ENCODE measurements around the gene KCNC1. TPM values are rescaled to one million over a fixed set of nuclear protein-coding genes. Genes with fewer than 3 reads are reported as not detected.

KCNC1 gene
- total RNA-seq, 1 donor from 2014 or later = 0.21 TPM

GRCh38 chr11:17793642-17794170 is 59.1 kb downstream of the KCNC1 start:
- DNase-seq = no peak

GRCh38 chr11:17794981-17795380 is 60.4 kb downstream of the KCNC1 start:
- DNase-seq = no peak

- DNase-seq = no peak
These were observed 61.6 kb downstream of the KCNC1 start for GRCh38 chr11:17796154-17796553.

GRCh38 chr11:17798253-17798652 is 63.7 kb downstream of the KCNC1 start:
- DNase-seq = peak; percentile 61

- no peak for DNase-seq
These were observed 64.1 kb downstream of the KCNC1 start for GRCh38 chr11:17798716-17799115.

- DNase-seq = no peak
These were observed 64.6 kb downstream of the KCNC1 start for GRCh38 chr11:17799147-17799546.

- no peak for DNase-seq
These were observed 66.6 kb downstream of the KCNC1 start for GRCh38 chr11:17801166-17801565.

GRCh38 chr11:17802491-17802890 is 67.9 kb downstream of the KCNC1 start:
- no peak for DNase-seq

GRCh38 chr11:17803754-17804334 is 69.3 kb downstream of the KCNC1 start:
- DNase-seq = no peak

GRCh38 chr11:17805043-17805442 is 70.5 kb downstream of the KCNC1 start:
- no peak for DNase-seq

- no peak for DNase-seq
These were observed 71.3 kb downstream of the KCNC1 start for GRCh38 chr11:17805873-17806272.

GRCh38 chr11:17807034-17807433 is 72.5 kb downstream of the KCNC1 start:
- DNase-seq = no peak

- no peak for DNase-seq
These were observed 75.5 kb downstream of the KCNC1 start for GRCh38 chr11:17810041-17810440.

- DNase-seq = peak; percentile 46
These were observed 76.2 kb downstream of the KCNC1 start for GRCh38 chr11:17810746-17811145.

- no peak for DNase-seq
These were observed 76.8 kb downstream of the KCNC1 start for GRCh38 chr11:17811352-17811751.

GRCh38 chr11:17812091-17812864 is 77.7 kb downstream of the KCNC1 start:
- DNase-seq = peak; percentile 58

- DNase-seq = no peak
These were observed 78.2 kb downstream of the KCNC1 start for GRCh38 chr11:17812865-17813187.

GRCh38 chr11:17813391-17814059 is 78.9 kb downstream of the KCNC1 start:
- DNase-seq = peak; percentile 41

GRCh38 chr11:17814546-17814945 is 80.0 kb downstream of the KCNC1 start:
- no peak for DNase-seq

- peak; percentile 56 for DNase-seq
These were observed 81.8 kb downstream of the KCNC1 start for GRCh38 chr11:17816232-17816931.

GRCh38 chr11:17821648-17822400 is 87.2 kb downstream of the KCNC1 start:
- peak; percentile 21 for DNase-seq

- no peak for DNase-seq
These were observed 87.8 kb downstream of the KCNC1 start for GRCh38 chr11:17822401-17822781.
